Epithelial cell of proximal tubule (primary cell): ENCODE measurements around the gene ATP7B. TPM values are rescaled to one million over a fixed set of nuclear protein-coding genes. Genes with fewer than 3 reads are reported as not detected.

Experiments
- DNase-seq: peaks from one replicate; pipeline ENCODE4 v3.0.0-alpha.2; 2011; ENCODE audit warnings: low read depth
- H3K4me3 ChIP-seq: 2 replicates; pipeline ENCODE4 v1.5.1; 2011; ENCODE audit warnings: low read depth, mild to moderate bottlenecking, low read length
- CTCF ChIP-seq: conservative IDR thresholded peaks from 2 replicates; pipeline ENCODE4 v1.5.1; 2012; ENCODE audit warnings: low read depth, mild to moderate bottlenecking, low read length
- total RNA-seq: library from RNA; depleted of rRNA; stranded (reverse); fragments of >200 nt; gene quantifications from 2 replicates; pipeline ENCODE4 v1.2.3, GENCODE V29; 2015

The ATP7B gene
- total RNA-seq, 1 donor from 2014 or later = 3.5 TPM

- no peak overlapping the region for H3K4me3 ChIP-seq
- peak; percentile 94 for TF ChIP-seq CTCF
- DNase-seq = peak; percentile 3
Observed at GRCh38 chr13:51895906-51896888, 115.1 kb downstream of the ATP7B start.

- DNase-seq = no peak
- TF ChIP-seq CTCF = no peak
- no peak overlapping the region for H3K4me3 ChIP-seq
Observed at GRCh38 chr13:51894239-51894638, 117.0 kb downstream of the ATP7B start.

GRCh38 chr13:51892657-51893056 is 118.6 kb downstream of the ATP7B start:
- TF ChIP-seq CTCF = no peak
- DNase-seq = no peak
- H3K4me3 ChIP-seq = no peak overlapping the region

- DNase-seq = no peak
- H3K4me3 ChIP-seq = no peak overlapping the region
- TF ChIP-seq CTCF = no peak
Observed at GRCh38 chr13:51887468-51887867, 123.8 kb downstream of the ATP7B start.

- no peak for DNase-seq
- TF ChIP-seq CTCF = no peak
- H3K4me3 ChIP-seq = no peak overlapping the region
Observed at GRCh38 chr13:51885651-51886050, 125.6 kb downstream of the ATP7B start.

GRCh38 chr13:51883226-51883600 is 128.0 kb downstream of the ATP7B start:
- no peak for DNase-seq
- TF ChIP-seq CTCF = no peak
- H3K4me3 ChIP-seq = no peak overlapping the region

Other genes with a start within 250 kb of the ATP7B start
- 2.4 and 5.5 TPM in 2 replicates for gene DHRS12, start 207.3 kb downstream of the ATP7B start, total RNA-seq
- gene TMEM272, start 166.3 kb downstream of the ATP7B start, total RNA-seq = not detected in 2 replicates
- not detected in 2 replicates for gene CCDC70, start 149.5 kb downstream of the ATP7B start, total RNA-seq
- gene ALG11, start 948 bp upstream of the ATP7B start, total RNA-seq = 13.5 and 15.3 TPM in 2 replicates
- 5.0 and 9.0 TPM in 2 replicates for gene UTP14C, start 13.2 kb upstream of the ATP7B start, total RNA-seq
- 0.14 TPM in 1 of 2 replicates, not detected in the other for gene NEK5, start 117.6 kb upstream of the ATP7B start, total RNA-seq
- 9.0 and 22.4 TPM in 2 replicates for gene NEK3, start 148.1 kb upstream of the ATP7B start, total RNA-seq